Liver (tissue), 3 donors: ENCODE data around the gene BCL2L11.

Experiments used
- EGR1 ChIP-seq, 2 donors: IDR thresholded peaks; 2 replicates each; pipeline ENCODE4 v1.6.1; 2016 to 2018; ENCODE audit warnings: antibody characterized with exemption in 2 of 2, low read depth in 2 of 2
- GABPA ChIP-seq, 2 donors: IDR thresholded peaks in 1 of 2; conservative IDR thresholded peaks in 1 of 2; 2 replicates each; pipeline ENCODE4 v1.6.1; 2016; ENCODE audit warnings: antibody characterized with exemption in 2 of 2, mild to moderate bottlenecking in 1 of 2, moderate library complexity in 1 of 2
- RAD21 ChIP-seq, 2 donors: IDR thresholded peaks; 2 replicates each; pipeline ENCODE4 v1.6.1; 2016; ENCODE audit warnings: antibody characterized with exemption in 2 of 2, mild to moderate bottlenecking in 2 of 2
- TF ChIP-seq, protein P1 (sequence below): IDR thresholded peaks from 2 replicates; pipeline ENCODE4 v1.6.1; 2016; ENCODE audit warnings: antibody characterized with exemption
- TF ChIP-seq, protein P2 (sequence below): fragments of 150-350 bp; IDR thresholded peaks from 2 replicates; pipeline ENCODE4 v1.5.1; 2017; ENCODE audit warnings: improper control_type of control experiment, low read depth, low read length; ENCODE audit not compliant: missing input control
- TF ChIP-seq, protein P3 (sequence below): IDR thresholded peaks from 2 replicates; pipeline ENCODE4 v1.6.1; 2016; ENCODE audit warnings: antibody characterized with exemption
- donor health status: healthy.
- donor health status: healthy.

DNA sequence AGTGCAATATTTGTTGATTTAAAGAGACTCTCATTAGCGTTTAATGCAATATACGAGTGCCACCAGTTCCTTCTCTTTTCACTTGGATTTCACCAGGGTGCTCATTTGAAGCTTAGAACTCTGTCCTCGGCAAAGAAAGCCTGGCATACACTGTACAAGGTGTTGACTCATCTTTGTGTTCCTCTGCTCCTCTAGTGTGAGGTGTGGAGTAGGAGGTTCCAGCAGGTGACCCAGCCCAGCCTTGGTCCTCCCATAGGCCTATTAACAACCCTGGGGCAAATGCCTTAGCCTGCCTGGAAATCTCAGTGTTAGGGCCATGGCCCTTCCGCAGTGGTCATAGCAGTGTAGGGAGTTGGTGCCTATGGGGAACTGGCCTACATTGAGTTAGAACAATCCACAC is 20.1 kb downstream of the BCL2L11 start:
- TF ChIP-seq, protein P1, sequence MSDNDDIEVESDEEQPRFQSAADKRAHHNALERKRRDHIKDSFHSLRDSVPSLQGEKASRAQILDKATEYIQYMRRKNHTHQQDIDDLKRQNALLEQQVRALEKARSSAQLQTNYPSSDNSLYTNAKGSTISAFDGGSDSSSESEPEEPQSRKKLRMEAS = no peak
- no peak for TF ChIP-seq GABPA (IDR thresholded peaks at IDR 0.05 in 1 of 2, conservative IDR thresholded peaks at IDR 0.05 in 1 of 2)
- TF ChIP-seq, protein P2, sequence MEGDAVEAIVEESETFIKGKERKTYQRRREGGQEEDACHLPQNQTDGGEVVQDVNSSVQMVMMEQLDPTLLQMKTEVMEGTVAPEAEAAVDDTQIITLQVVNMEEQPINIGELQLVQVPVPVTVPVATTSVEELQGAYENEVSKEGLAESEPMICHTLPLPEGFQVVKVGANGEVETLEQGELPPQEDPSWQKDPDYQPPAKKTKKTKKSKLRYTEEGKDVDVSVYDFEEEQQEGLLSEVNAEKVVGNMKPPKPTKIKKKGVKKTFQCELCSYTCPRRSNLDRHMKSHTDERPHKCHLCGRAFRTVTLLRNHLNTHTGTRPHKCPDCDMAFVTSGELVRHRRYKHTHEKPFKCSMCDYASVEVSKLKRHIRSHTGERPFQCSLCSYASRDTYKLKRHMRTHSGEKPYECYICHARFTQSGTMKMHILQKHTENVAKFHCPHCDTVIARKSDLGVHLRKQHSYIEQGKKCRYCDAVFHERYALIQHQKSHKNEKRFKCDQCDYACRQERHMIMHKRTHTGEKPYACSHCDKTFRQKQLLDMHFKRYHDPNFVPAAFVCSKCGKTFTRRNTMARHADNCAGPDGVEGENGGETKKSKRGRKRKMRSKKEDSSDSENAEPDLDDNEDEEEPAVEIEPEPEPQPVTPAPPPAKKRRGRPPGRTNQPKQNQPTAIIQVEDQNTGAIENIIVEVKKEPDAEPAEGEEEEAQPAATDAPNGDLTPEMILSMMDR = no peak
- no peak for TF ChIP-seq RAD21 (IDR thresholded peaks at IDR 0.05)
- TF ChIP-seq EGR1 (IDR thresholded peaks at IDR 0.05; ENCODE audit: low read depth in 2 of 2) = no peak
- TF ChIP-seq, protein P3, sequence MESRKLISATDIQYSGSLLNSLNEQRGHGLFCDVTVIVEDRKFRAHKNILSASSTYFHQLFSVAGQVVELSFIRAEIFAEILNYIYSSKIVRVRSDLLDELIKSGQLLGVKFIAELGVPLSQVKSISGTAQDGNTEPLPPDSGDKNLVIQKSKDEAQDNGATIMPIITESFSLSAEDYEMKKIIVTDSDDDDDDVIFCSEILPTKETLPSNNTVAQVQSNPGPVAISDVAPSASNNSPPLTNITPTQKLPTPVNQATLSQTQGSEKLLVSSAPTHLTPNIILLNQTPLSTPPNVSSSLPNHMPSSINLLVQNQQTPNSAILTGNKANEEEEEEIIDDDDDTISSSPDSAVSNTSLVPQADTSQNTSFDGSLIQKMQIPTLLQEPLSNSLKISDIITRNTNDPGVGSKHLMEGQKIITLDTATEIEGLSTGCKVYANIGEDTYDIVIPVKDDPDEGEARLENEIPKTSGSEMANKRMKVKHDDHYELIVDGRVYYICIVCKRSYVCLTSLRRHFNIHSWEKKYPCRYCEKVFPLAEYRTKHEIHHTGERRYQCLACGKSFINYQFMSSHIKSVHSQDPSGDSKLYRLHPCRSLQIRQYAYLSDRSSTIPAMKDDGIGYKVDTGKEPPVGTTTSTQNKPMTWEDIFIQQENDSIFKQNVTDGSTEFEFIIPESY = no peak
